HG02943 (cell line): ENCODE measurements around the gene KIF13A.
"Not testable (repeated sequence)": the region's sequence is repeated elsewhere in the genome, so short reads cannot be mapped to it uniquely, and the experiment has no call there.

Experiments used
- ATAC-seq: cut with Tn5 transposase; IDR thresholded peaks from one replicate; pipeline ENCODE4 v1.9.1; 2021; ENCODE audit warnings: mild to moderate bottlenecking, low read depth, moderate library complexity; ENCODE audit not compliant: unreplicated experiment

Gene KIF13A

GRCh38 chr6:17971128-17972073, 16.0 kb downstream of the KIF13A start:
- ATAC-seq, result no peak

- ATAC-seq, result no peak
These were observed 18.6 kb downstream of the KIF13A start for GRCh38 chr6:17968876-17969275.

- ATAC-seq, result no peak
These were observed 19.5 kb downstream of the KIF13A start for GRCh38 chr6:17967668-17968518.

GRCh38 chr6:17966451-17966850, 21.0 kb downstream of the KIF13A start:
- ATAC-seq, result no peak

GRCh38 chr6:17965397-17965796, 22.0 kb downstream of the KIF13A start:
- ATAC-seq, result no peak

- no peak for ATAC-seq
These were observed 22.8 kb downstream of the KIF13A start for GRCh38 chr6:17964633-17965032.

GRCh38 chr6:17962436-17963031, 24.9 kb downstream of the KIF13A start:
- ATAC-seq, result no peak

GRCh38 chr6:17959302-17959701, 28.1 kb downstream of the KIF13A start:
- no peak for ATAC-seq

GRCh38 chr6:17957904-17958620, 29.4 kb downstream of the KIF13A start:
- ATAC-seq, result no peak

GRCh38 chr6:17957498-17957897, 29.9 kb downstream of the KIF13A start:
- ATAC-seq, result no peak

GRCh38 chr6:17957086-17957485, 30.3 kb downstream of the KIF13A start:
- ATAC-seq, result no peak

- no peak for ATAC-seq
These were observed 37.3 kb downstream of the KIF13A start for GRCh38 chr6:17950095-17950494.

- no peak for ATAC-seq
These were observed 38.3 kb downstream of the KIF13A start for GRCh38 chr6:17949168-17949567.

- no peak for ATAC-seq
These were observed 38.7 kb downstream of the KIF13A start for GRCh38 chr6:17948725-17949124.

- ATAC-seq, result not testable (repeated sequence)
These were observed 39.9 kb downstream of the KIF13A start for GRCh38 chr6:17947574-17947973.

GRCh38 chr6:17945575-17945974, 41.9 kb downstream of the KIF13A start:
- no peak for ATAC-seq

- ATAC-seq, result no peak
These were observed 42.3 kb downstream of the KIF13A start for GRCh38 chr6:17945111-17945510.

- no peak for ATAC-seq
These were observed 46.1 kb downstream of the KIF13A start for GRCh38 chr6:17941318-17941717.

GRCh38 chr6:17940151-17940792, 47.2 kb downstream of the KIF13A start:
- ATAC-seq, result no peak

- ATAC-seq, result no peak
These were observed 48.5 kb downstream of the KIF13A start for GRCh38 chr6:17938901-17939300.
